HG03378 (cell line): ENCODE data around the gene GPR158.

Experiments used
- ATAC-seq: cut with Tn5 transposase; IDR thresholded peaks from one replicate; pipeline ENCODE4 v1.9.1; 2021; ENCODE audit warnings: mild to moderate bottlenecking, moderate library complexity; ENCODE audit not compliant: unreplicated experiment

The GPR158 gene

DNA sequence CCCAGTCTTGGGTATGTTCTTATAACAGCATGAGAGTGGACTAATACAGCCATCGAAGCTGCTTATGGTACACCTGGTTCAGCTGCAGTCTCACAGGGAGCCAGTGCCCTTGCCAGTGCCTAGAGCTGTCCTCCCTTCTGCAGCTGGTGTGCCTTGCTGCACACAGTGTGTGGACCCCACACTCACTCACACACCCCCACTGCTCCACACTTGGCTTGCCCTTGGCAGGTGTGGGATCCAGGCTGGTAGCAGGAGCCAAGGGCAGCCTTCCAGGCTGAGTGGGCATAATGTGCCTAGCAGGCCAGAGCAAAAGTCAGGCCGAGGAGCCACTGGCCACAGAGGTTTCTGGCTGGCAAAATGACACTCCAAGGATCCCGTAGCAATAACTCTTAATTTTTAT lies 217.3 kb downstream of the GPR158 start:
- ATAC-seq, result no peak

DNA sequence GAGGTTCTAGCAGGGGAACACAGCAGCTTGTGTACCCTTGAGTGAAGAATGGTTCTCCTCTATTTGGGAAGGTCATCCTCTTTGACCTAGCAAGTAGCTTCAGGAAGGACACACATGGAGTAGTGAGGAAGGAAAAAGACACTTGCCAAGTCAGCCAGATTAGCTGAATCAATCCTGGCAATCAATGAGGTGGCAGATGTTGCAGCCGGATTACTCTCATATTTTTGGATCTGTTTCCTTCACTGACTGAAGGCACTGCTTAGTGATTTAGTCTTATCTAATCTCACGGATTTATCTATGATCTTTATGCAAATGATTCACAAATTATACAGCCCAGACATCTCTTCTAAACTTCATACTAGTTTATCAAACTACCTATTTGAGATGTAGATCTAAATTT lies 218.8 kb downstream of the GPR158 start:
- no peak for ATAC-seq

DNA sequence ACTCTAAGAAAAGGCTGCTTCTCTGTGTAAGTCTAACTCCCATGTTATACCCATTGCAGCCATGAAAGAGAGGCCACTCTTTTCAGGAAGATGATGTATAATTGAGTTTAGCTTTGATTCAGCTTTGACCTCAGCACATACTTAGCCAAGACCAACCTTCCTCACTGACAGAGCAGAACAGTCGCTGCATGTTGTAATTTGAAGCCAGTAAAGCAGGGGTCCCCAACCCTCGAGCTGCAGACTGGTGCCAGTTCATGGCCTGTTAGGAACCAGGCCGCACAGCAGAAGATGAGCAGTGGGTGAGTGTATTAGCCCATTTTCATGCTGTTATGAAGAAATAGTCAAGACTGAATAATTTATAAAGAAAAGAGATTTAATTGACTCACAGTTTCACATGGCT lies 223.9 kb downstream of the GPR158 start:
- no peak for ATAC-seq

DNA sequence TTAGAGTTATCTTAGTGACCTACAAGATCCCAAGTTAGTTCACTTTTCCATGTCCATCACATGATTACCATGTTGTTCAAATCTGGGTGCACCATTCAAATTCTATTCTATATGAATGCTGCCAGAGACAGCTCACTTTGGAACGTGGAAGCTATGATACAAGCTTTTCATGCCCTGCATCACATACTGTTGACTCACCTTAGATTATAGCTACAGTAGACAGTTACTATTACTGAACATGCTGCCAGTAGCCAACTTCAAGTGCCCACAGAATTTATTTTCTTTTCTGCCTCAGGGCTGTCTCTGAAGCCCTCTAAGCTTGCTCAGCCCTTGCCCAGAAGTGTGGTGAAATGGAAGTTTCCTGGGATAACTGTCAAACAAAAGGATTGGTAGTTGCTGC lies 231.1 kb downstream of the GPR158 start:
- ATAC-seq, result no peak

DNA sequence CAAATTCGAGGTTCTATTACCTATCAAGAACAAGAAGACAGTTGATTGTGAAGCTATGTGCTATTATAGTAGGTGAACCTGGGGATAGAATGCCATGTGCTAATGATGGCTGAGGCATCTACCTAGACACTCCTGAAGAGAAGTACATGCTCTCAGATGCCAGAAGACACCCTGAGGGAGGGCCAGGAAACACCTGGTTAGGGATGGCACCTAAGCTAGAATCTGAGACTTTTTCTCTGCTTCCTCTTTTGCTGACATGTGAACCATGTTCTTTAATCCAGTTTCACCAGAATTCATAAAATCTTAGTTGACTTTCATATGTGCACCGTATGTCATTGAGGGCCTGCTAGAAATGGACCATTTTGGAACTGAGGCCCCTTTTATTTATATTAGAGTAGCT lies 242.8 kb downstream of the GPR158 start:
- ATAC-seq, result no peak

DNA sequence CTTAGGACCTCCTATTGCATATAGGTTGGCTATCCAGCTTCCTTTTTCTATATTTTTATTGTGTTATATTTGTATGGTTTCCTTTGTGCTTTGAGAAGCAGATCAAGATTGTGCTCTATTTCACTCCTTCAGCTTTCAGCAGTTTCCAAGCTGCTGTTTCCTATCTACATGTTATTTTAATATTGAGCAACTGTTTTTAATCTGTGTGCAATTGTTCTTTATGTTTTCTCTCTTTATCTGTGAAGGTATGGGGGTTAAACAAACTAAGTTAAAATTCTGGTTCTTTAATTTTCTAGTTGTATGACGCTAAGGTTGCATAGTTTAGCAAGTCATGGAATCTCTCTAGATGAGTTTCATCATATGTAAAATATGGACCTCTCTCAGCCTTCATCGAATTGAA lies 251.0 kb downstream of the GPR158 start:
- ATAC-seq, result no peak

DNA sequence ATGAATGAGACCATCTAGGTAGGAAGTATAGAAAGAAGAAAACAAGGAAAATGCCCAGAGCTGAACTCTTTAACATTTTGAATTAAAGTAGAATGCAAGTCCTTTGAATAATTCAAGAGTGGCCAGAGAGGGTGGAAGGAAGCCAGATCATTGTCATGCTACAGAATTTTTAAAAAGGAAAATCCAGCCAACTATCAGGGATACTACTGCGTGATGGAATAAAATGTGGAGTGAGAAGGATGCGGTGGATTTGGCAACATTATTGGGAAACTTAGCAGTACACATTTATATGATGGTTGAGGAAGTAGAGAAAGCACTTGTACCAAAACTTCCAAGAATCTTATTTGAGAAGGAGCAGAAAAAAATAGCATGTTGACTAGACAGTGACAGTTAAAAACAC lies 261.6 kb downstream of the GPR158 start:
- ATAC-seq, result no peak

DNA sequence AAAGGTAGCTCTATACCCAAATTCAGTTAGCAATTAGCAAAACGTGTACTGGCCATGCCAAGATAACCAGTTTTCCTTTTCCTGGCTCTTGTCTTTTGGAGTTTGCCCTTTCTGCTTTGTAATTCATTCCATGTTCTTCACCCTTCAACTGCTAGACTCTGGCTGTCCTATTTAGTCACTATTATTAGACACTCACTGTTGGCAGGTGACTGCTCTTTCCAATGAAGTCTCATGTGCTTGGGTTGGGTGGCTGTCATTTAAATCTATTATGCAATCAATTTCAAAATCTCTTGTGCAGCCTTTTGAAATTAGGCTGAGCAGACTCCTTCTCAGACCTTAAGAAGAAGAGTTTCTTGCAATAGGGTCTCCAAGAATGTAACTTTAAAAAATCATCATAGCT lies 266.5 kb downstream of the GPR158 start:
- ATAC-seq, result no peak

DNA sequence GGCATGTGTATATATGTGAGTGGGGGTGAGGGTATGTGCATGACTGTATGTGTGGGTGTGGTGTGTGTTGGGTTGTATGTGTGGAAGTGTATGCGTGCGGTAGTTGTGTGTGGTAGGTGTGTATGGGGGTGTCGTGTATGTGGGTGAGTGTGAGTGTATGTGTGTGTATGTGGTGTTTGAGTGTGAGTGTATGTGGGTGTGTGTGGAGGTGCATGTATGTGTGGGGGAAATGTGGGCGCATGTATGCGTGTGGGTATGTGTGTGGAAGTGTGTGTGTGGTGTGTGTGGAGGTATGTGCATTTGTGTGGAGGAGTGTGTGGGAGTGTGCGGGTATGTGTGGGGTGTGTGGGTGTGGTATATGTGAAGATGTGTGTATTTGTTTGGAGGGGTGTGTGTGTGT lies 269.5 kb downstream of the GPR158 start:
- no peak for ATAC-seq

DNA sequence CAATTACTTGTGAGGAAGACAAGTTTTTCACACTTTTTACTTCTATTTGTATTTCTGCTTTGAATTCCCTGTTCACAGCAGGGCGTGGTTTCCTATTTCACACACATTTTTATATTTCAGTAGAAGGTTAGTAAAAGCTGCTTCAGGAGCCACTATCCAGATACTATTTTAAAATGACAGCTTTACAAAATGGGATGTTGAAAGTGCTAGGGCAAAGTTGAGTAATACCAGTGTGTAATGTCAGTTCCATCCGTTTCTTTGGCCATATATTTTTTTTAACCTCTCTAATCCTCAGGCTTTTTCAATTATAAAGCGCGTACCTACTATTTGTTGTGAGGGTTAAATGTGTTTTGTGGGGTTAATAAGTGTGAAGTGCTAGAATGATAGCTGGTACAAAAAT lies 276.6 kb downstream of the GPR158 start:
- no peak for ATAC-seq

DNA sequence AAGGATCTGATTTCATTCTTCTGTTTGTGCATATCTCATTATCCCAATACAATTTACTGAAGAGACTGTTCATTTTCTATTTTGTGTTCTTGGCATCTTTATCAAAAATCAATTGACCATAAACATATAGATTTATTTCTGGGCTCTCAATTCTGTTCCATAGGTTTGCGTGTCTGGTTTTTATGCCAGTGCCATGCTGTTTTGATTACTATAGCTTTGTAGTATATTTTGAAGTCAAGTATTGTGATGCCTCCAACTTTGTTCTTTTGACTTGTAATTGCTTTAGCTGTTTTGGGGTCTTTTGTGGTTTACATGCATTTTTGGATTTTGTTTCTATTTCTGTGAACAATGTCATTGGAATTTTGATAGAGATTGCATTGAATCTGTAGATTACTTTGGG lies 278.8 kb downstream of the GPR158 start:
- no peak for ATAC-seq

DNA sequence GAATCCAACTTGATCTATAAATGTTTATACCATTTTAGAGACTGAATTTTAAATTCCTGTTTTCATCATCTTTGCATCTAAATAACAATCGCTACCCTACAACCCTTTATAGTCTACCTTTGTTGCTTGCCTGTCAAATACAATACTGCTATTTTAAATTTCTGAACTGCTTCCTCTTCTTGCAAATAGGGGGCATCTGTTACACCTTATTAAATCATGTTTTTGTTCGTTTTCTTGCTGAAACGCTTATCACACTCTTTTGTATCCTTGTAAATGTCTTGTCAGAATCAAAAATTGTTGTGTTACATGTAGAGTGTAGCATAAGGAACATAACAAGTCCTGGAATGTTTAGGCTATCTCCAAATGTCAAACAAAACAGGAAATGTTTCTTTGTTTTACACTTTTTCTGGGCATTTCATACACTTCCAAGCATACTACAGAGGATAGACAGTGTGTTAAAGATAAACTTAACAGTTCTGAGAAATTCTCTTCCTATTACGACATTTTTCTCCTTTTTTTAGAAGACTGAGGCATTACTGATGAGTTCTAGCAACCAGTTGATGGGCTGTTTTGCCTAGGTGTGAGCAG lies 281.3 kb downstream of the GPR158 start:
- ATAC-seq, result no peak

DNA sequence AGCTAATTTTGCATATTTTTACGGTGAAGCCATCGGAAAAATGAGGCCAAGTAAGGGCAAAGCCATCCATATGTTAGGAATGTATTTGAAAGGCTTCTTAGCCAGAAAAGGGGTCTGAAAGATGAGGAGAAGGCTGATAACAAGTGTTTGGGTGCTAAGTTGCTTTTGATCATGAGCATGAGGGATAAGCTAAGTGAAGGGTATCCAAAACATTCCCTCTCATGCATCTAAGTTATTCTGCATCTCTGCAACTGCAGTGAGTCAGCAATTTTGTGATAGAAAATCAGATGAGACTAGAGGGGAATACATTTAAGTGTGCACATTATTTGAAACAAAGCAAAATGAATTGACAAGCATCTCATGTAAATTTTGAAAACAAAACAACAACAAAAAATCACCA lies 282.8 kb downstream of the GPR158 start:
- no peak for ATAC-seq

DNA sequence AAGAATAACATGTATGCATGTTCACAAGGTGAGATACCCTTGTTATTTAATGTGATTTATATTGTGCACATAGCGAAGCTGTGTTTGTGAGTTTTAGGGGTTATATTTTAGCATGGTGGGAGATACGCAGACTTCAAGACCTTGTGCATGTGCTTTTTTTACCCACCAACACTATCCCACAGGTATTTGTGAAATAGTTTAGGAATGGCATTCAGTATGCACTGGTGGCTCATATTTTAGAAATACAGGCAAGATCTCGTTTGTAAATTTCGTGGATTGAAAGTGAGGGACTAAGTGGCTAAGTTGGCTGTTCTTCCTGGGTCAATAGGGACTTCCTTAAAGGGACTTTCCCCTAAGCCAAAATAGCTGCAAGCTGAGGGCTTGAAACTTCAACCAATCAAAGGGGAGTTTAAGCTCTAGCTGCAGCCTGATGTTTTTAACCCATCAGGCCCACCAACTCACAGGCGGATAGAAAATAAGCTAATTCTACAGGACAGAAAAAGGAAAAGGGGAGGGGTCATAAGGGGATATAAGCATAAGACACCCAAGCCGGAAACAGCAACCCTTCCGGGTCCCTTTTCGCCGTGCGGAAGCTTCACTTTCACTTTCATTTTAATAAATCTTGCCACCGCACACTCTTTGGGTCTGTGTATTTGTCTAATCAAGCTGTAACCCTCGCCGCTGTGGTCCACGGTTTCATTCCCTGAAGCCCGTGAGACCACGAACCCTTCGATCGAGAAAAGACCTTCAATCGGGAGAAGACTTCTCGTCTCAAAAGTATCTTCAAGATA lies 291.0 kb downstream of the GPR158 start:
- ATAC-seq, result no peak

DNA sequence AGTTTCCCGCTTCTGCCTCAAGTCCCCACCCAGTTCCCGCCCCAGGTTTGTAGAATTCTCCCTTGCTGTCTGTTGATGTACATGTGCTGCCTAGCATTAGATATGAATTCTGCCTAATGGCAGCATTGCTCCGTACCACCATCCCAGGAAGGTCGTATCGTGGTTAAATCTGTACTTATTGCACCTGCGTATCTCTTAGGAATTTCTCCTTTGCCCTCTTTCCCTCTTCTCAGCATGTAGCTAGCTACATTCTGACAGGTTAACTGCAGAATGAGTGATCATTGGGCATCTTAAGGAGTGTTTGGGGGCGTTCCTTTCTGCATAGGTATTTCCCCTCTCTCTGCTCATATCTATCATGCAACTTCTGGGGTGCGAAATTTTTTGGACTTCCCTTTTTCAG lies 293.1 kb downstream of the GPR158 start:
- no peak for ATAC-seq

DNA sequence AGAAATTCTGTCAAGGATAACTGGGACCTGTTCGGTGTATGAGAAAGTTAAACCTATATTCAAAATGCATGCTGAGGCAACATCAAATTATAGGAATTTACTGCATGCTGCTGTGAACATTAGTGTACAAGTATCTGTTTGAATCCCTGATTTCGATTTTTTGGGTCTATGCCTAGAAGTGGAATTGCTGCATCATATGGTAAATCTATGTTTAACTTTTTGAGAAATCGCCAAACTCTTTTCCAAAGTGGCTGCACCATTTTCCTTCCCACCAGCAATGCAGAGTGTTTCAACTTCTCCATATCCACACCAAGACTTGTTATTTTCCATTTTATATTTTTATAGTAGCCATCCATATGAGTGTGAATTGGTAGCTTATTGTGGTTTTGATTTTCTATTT lies 306.7 kb downstream of the GPR158 start:
- no peak for ATAC-seq

DNA sequence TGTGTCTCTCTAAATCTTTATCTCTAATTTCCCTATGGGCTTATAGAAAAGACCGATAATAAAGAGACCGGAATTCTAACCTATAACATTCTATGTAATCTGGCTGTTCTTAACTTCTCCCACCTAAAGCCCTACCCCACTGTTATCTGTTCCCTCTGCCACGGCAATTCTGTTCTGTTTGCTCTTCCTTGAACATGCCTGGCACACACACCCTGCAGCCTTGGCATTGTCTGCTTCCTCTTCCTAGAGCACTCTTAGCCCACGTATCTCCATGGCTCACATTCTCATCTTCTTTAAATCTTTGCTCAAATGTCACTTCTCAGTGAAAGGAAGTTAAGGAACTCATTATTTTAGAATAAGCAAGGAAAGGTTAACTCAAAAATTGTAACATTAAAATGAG lies 309.2 kb downstream of the GPR158 start:
- ATAC-seq, result no peak

DNA sequence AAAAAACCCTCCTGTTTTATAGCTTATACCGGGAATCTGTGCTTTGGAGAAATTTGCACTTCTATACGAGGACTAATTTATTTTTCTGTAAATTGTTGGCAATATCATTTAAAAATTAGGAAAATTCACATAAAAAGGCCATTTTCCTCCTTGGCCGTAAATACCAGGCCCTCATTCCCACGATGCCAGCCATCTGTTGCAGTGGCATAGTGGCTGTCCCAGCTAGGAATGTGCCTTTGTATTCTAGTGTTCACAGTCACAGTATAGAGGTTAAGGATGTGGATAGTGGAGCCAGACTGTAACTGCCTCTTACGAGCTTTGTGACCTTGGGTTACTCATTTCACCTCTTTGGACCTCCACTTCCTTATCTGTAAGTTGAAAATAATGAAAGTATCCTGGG lies 312.5 kb downstream of the GPR158 start:
- no peak for ATAC-seq

DNA sequence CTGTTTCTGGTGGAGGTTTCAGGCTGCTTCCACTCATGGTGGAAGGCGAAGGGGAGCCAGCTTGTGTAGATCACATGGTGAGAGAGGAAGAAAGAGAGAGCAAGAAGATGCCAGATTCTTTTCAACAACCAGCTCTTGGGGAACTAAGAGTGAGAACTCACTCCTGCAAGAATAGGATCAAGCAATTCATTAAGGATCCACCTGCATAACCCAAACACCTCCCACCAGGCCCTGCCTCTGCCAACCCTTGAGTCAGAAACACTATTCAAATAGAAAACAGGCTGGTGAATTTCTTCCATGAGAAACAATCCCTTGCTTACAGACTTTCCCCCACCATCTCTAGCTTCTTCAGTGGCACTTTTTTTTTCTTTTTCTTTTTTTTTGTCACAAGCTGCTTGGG lies 317.2 kb downstream of the GPR158 start:
- no peak for ATAC-seq

DNA sequence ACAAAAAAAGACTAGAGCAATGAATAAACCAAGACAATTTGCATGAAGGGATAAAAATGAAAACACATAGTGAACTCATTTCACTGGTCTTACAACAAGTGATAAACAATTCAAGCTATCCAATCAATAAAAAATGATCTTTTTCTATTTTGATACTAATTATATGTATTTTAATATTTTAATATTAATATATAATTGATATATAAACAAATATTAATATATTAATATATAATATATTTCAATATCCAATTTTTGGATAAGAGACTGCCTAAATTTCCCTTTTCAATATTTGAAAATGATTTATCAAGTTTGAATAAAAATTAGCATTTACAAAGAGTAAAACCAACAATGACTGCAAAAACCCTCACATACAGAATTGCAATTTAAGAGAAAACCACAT lies 317.9 kb downstream of the GPR158 start:
- ATAC-seq, result no peak

DNA sequence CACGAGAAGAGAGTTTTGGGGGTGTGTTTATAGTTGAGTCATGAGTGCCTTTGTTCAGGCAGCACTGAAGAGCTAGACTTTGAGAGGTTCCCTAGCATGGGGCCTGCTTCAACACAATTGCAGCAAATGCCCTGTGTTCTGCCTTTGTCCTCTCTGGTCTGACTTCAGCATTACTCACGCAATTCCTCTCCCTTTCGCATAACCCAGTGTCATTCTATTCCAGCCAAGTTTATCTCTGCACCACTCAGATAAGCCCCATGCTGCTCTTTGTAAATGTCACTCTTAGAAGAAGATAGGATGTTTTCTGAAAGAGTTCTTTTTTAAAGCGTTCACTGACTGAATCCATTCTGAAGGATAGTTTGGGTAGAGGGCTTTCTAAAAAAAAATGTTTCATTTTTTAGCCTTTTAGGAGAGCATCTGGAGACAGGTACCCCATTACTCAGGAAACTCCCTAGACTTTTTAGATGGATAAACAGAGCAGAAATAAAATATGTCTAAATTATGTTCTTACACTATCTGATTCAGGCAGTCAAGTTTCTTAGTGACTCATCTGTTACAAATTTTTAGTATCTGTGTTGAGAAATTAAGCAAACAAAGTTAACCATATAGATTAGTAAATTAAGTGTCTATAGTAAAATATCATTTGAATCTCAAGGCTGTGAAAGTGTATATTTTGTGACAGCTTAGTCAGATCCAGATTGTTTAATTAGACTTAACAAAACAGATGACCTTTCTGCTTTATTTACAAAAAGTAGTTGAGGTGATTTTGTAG lies 318.5 kb downstream of the GPR158 start:
- no peak for ATAC-seq

DNA sequence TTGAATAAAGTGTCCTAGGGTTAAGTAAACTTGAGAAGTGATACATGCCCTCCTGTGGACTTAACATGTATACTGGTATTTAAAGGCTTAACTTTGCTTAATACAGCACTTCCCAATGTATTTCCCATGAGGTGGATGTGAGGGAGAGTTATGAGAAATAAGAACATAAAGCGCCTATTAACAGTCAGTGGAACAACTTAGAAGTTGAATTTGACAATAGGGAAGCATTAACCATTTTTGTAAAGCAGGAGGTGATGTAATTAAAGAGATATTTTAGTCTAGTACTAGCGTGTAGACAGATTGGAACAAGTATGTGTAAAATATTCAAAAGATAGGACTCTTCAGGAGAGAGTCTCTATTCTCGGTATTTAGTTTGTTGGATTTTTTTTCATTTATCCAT lies 322.4 kb downstream of the GPR158 start:
- ATAC-seq, result no peak
